SU-DHL-6 (cell line): Measurements from ENCODE around the gene SP2.

Experiments used
- EZH2phosphoT487 ChIP-seq: fragments of 200-600 bp; sonication (generic), shearing (Covaris generic); conservative IDR thresholded peaks from 2 replicates; pipeline ENCODE4 v1.6.1; 2018; ENCODE audit warnings: mild to moderate bottlenecking, antibody characterized with exemption, low read length, moderate library complexity, mixed read lengths
- TF ChIP-seq, protein P1 (sequence below): fragments of 200-600 bp; sonication (generic); IDR thresholded peaks from one replicate; pipeline ENCODE4 v1.5.1; 2017; ENCODE audit warnings: antibody characterized with exemption, mild to moderate bottlenecking, low read length, moderate library complexity; ENCODE audit not compliant: insufficient read depth, poor library complexity, severe bottlenecking

DNA sequence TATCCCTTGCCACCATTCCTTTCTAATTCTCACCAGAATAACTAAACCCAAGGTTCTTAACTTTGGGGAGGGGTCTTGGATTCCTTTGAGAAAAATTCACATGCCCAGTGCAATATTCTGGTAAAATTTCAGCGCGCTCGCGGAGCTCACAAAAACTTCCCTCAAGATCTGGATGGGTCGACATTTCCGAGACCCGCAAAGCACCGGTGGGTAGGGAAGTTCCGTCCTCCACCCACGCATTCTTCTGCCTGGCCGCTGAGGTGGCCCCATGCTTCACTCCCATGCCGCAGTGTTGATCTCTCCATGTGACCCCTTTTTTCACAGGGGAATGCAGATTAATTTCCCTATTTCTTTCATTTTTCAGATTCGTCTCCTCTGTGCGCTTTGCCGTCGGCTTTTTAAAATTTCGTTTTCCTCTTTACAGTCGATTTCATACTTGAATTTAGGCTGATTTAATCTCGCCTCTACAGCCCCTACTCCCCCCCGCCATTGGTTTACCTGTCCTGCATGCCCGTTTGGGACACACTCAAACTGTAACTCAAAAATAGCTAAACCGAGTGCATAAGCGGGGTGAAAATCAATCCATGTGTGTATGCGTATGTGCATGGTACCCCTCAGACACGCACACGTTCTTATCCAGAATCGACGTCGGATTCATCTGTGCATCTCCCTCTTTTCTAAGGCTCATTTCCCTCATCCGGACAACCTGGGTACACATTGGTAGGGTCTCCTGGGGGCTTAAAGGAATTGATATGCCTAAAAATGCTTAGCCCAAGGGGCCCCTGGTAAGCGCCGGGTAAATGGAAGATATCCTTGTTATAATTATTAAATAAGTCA, 43.7 kb upstream of the SP2 start:
- TF ChIP-seq, protein P1, sequence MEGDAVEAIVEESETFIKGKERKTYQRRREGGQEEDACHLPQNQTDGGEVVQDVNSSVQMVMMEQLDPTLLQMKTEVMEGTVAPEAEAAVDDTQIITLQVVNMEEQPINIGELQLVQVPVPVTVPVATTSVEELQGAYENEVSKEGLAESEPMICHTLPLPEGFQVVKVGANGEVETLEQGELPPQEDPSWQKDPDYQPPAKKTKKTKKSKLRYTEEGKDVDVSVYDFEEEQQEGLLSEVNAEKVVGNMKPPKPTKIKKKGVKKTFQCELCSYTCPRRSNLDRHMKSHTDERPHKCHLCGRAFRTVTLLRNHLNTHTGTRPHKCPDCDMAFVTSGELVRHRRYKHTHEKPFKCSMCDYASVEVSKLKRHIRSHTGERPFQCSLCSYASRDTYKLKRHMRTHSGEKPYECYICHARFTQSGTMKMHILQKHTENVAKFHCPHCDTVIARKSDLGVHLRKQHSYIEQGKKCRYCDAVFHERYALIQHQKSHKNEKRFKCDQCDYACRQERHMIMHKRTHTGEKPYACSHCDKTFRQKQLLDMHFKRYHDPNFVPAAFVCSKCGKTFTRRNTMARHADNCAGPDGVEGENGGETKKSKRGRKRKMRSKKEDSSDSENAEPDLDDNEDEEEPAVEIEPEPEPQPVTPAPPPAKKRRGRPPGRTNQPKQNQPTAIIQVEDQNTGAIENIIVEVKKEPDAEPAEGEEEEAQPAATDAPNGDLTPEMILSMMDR: no peak
- TF ChIP-seq EZH2phosphoT487: peak; percentile 97
